OCI-LY1 (cell line): ENCODE measurements around the gene FOXN3.

Experiments used
- H2AFZ ChIP-seq: fragments of 200-600 bp; sonication (generic), shearing (Covaris generic); 2 replicates; pipeline ENCODE4 v1.6.0; 2014; ENCODE audit warnings: antibody characterized with exemption, mild to moderate bottlenecking, low read length
- H3F3A ChIP-seq: fragments of 200-600 bp; sonication (generic), shearing (Covaris generic); 2 replicates; pipeline ENCODE4 v1.6.0; 2014; ENCODE audit warnings: mild to moderate bottlenecking, antibody characterized with exemption, low read length, moderate library complexity; ENCODE audit not compliant: insufficient read depth
- H3K27ac ChIP-seq: fragments of 200-600 bp; sonication (generic); 2 replicates; pipeline ENCODE4 v1.5.1; 2014; ENCODE audit warnings: low read length, mixed run types, mild to moderate bottlenecking, low read depth; ENCODE audit not compliant: poor library complexity, severe bottlenecking
- H3K27me3 ChIP-seq: fragments of 200-600 bp; sonication (generic); 2 replicates; pipeline ENCODE4 v1.6.0; 2014; ENCODE audit warnings: antibody characterized with exemption, mild to moderate bottlenecking, low read length, moderate library complexity; ENCODE audit not compliant: insufficient read depth
- H3K36me3 ChIP-seq: fragments of 200-600 bp; sonication (generic); 2 replicates; pipeline ENCODE4 v1.6.1; 2014; ENCODE audit warnings: mild to moderate bottlenecking, antibody characterized with exemption, low read length, moderate library complexity, mixed read lengths; ENCODE audit not compliant: insufficient read depth
- H3K4me1 ChIP-seq: fragments of 200-600 bp; sonication (generic); 2 replicates; pipeline ENCODE4 v1.5.1; 2014; ENCODE audit warnings: mild to moderate bottlenecking, low read length, moderate library complexity; ENCODE audit not compliant: insufficient read depth, severe bottlenecking
- H3K4me2 ChIP-seq: fragments of 200-600 bp; sonication (generic), shearing (Covaris generic); 2 replicates; pipeline ENCODE4 v1.6.1; 2014; ENCODE audit warnings: low read length
- H3K4me3 ChIP-seq: fragments of 200-600 bp; sonication (generic); 2 replicates; pipeline ENCODE4 v1.5.1; 2014; ENCODE audit warnings: low read length, low read depth, mild to moderate bottlenecking, mixed read lengths; ENCODE audit not compliant: poor library complexity, severe bottlenecking
- H3K79me2 ChIP-seq: fragments of 200-600 bp; shearing (Covaris generic); 2 replicates; pipeline ENCODE4 v1.6.1; 2016; ENCODE audit warnings: mixed run types, low read length, mixed read lengths; ENCODE audit not compliant: insufficient read depth
- H3K9ac ChIP-seq: fragments of 200-600 bp; sonication (generic), shearing (Covaris generic); 2 replicates; pipeline ENCODE4 v1.6.1; 2014; ENCODE audit warnings: mild to moderate bottlenecking, low read length, mixed read lengths
- H3K9me2 ChIP-seq: fragments of 200-600 bp; sonication (generic), shearing (Covaris generic); 2 replicates; pipeline ENCODE4 v1.6.1; 2014; ENCODE audit warnings: low read depth, mild to moderate bottlenecking, low read length, mixed read lengths
- H3K9me3 ChIP-seq: fragments of 200-600 bp; shearing (Covaris generic); 2 replicates; pipeline ENCODE4 v1.6.1; 2014; ENCODE audit warnings: low read length, mixed read lengths
- H4K20me1 ChIP-seq: fragments of 200-600 bp; sonication (generic), shearing (Covaris generic); 2 replicates; pipeline ENCODE4 v1.6.0; 2016; ENCODE audit warnings: mild to moderate bottlenecking, low read length; ENCODE audit not compliant: insufficient read depth
- EZH2 ChIP-seq: fragments of 200-600 bp; sonication (generic), shearing (Covaris generic); IDR thresholded peaks from 2 replicates; pipeline ENCODE4 v1.8.0; 2017; ENCODE audit warnings: borderline replicate concordance, mixed run types, mild to moderate bottlenecking, antibody characterized with exemption, low read length, moderate library complexity, mixed read lengths
- TF ChIP-seq, protein P1 (sequence below): fragments of 200-600 bp; sonication (generic), shearing (Covaris generic); IDR thresholded peaks from 2 replicates; pipeline ENCODE4 v1.5.1; 2017; ENCODE audit warnings: mild to moderate bottlenecking, antibody characterized with exemption, low read length, moderate library complexity, mixed read lengths

FOXN3 gene

DNA sequence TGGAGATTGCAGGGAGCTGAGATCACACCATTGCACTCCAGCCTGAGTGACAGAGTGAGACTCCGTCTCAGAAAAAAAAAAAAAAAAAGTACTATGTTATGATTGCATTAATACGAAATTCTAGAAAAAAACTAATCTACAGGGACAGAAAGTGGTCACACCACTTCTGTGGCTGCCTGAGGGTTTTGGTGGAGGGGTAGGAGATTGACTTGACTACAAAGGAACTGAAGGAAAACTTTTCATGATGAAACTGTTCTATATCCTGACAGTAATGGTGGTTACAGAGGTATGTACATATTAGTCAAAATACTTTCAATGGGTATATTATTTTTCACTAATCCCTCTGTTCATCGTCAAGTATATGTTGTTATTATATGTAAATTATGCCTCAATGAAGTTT lies 42.1 kb downstream of the FOXN3 start:
- Histone ChIP-seq H3K9ac (no peak overlapping the region), H3K4me3 (no peak overlapping the region), H3K79me2 (peaks cover 22% of the 10 kb centered on the region), H3K27ac (no peak overlapping the region), H3K27me3 (no peaks in the 10 kb centered on the region), H3K9me2 (no peaks in the 10 kb centered on the region), H3K4me1 (peaks cover 26% of the 10 kb centered on the region), H3K9me3 (peaks cover 2% of the 10 kb centered on the region; the same call in 1 of the 2 replicates), H3K4me2 (no peak overlapping the region), H3K36me3 (peaks cover 4% of the 10 kb centered on the region), H2AFZ (no peak overlapping the region), H4K20me1 (no peaks in the 10 kb centered on the region), H3F3A (no peaks in the 10 kb centered on the region)
- TF ChIP-seq EZH2: no peak
- TF ChIP-seq, protein P1, sequence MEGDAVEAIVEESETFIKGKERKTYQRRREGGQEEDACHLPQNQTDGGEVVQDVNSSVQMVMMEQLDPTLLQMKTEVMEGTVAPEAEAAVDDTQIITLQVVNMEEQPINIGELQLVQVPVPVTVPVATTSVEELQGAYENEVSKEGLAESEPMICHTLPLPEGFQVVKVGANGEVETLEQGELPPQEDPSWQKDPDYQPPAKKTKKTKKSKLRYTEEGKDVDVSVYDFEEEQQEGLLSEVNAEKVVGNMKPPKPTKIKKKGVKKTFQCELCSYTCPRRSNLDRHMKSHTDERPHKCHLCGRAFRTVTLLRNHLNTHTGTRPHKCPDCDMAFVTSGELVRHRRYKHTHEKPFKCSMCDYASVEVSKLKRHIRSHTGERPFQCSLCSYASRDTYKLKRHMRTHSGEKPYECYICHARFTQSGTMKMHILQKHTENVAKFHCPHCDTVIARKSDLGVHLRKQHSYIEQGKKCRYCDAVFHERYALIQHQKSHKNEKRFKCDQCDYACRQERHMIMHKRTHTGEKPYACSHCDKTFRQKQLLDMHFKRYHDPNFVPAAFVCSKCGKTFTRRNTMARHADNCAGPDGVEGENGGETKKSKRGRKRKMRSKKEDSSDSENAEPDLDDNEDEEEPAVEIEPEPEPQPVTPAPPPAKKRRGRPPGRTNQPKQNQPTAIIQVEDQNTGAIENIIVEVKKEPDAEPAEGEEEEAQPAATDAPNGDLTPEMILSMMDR: no peak

DNA sequence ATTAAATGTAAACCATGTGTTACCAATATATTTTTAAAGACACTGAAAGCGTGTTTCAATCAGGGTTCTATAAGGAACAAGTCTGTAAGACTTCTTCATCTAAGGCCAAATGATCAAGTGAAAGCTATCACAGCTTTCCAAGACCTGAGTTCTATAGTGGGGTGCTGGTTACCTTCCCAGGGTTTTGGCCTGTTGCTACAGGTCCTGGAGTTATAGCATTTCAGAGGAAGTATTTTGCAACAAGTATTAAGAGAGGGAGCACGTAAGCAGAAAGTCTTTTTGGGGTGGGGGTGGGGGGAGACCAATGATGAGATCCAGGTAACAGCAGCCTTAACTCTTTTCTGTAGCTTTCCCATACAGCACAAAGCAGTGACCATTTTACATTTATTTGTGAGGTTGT lies 43.8 kb downstream of the FOXN3 start:
- Histone ChIP-seq H3K27me3 (no peaks in the 10 kb centered on the region), H2AFZ (no peak overlapping the region), H3K9me2 (no peaks in the 10 kb centered on the region), H3K4me3 (no peak overlapping the region), H3K9ac (no peak overlapping the region), H3K4me2 (no peak overlapping the region), H3K9me3 (no peaks in the 10 kb centered on the region), H3F3A (no peaks in the 10 kb centered on the region), H3K4me1 (peaks cover 26% of the 10 kb centered on the region), H3K36me3 (no peaks in the 10 kb centered on the region), H3K79me2 (peaks cover 20% of the 10 kb centered on the region; the same call in 1 of the 2 replicates), H4K20me1 (no peaks in the 10 kb centered on the region), H3K27ac (no peak overlapping the region)
- no peak for TF ChIP-seq EZH2
- TF ChIP-seq, protein P1: no peak

DNA sequence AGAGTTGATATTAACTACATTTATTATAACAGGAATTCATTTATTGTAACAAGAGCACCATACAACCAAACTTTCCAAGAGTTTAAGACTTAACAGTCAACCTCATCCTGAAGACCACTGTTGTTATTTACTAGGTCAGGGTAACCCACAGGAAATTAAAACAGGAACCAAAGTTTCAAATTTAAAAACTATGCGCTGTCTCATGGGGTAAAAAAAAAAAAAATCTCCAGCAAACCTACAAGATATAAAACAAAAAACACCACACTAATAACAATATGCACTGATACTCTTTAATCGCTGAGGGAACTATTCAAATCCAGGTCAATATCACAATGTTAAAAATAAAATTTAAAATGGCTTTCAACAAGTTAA lies 44.5 kb downstream of the FOXN3 start:
- no peak overlapping the region for H3K9ac ChIP-seq
- H3K79me2 ChIP-seq: peaks cover 19% of the 10 kb centered on the region; the same call in 1 of the 2 replicates
- no peaks in the 10 kb centered on the region for H4K20me1 ChIP-seq
- TF ChIP-seq, protein P1: no peak
- TF ChIP-seq EZH2: no peak
- peaks cover 28% of the 10 kb centered on the region for H3K4me1 ChIP-seq
- H3K4me3 ChIP-seq: no peak overlapping the region
- no peaks in the 10 kb centered on the region for H3F3A ChIP-seq
- no peak overlapping the region for H3K4me2 ChIP-seq
- no peak overlapping the region for H3K27ac ChIP-seq
- H2AFZ ChIP-seq: no peak overlapping the region
- H3K9me2 ChIP-seq: no peaks in the 10 kb centered on the region
- no peaks in the 10 kb centered on the region for H3K36me3 ChIP-seq
- no peaks in the 10 kb centered on the region for H3K27me3 ChIP-seq
- H3K9me3 ChIP-seq: no peaks in the 10 kb centered on the region
